Testis (tissue), 2 donors: ENCODE data around the gene BNC2.

Source experiments
- POLR2A ChIP-seq: fragments of 450-650 bp; IDR thresholded peaks from one replicate; pipeline ENCODE4 v1.6.1; 2017; ENCODE audit warnings: antibody characterized with exemption, mild to moderate bottlenecking, moderate library complexity
- TF ChIP-seq, protein P1 (sequence below), 3 experiments: fragments of 450-650 bp in 2 of 3; fragments of 200-600 bp in 1 of 3; sonication (generic) in 1 of 3; IDR thresholded peaks; one replicate each; pipeline ENCODE4 v1.5.1; 2016 to 2019; ENCODE audit warnings: antibody characterized with exemption in 3 of 3, mild to moderate bottlenecking in 2 of 3, moderate library complexity in 1 of 3

DNA sequence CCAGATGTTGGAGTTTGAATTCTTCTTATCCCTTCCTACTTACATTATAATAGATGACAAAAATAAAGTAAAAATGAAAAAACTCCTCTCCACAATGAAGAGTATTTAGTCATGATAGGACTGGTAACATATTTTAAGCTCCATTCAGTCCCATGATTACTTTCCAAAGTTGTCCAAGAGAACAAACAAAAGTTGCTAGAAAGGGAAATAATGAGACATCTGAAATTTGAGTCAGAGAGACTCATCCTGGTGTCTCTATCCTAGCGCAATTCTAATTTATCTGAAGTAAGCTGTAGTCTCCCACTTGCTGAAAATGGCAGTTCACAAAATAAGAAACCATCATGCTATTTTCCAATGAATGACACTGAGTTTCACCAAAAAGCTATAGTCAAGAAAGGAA is 152.2 kb downstream of the BNC2 start:
- TF ChIP-seq, protein P1, sequence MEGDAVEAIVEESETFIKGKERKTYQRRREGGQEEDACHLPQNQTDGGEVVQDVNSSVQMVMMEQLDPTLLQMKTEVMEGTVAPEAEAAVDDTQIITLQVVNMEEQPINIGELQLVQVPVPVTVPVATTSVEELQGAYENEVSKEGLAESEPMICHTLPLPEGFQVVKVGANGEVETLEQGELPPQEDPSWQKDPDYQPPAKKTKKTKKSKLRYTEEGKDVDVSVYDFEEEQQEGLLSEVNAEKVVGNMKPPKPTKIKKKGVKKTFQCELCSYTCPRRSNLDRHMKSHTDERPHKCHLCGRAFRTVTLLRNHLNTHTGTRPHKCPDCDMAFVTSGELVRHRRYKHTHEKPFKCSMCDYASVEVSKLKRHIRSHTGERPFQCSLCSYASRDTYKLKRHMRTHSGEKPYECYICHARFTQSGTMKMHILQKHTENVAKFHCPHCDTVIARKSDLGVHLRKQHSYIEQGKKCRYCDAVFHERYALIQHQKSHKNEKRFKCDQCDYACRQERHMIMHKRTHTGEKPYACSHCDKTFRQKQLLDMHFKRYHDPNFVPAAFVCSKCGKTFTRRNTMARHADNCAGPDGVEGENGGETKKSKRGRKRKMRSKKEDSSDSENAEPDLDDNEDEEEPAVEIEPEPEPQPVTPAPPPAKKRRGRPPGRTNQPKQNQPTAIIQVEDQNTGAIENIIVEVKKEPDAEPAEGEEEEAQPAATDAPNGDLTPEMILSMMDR (IDR thresholded peaks at IDR 0.05): no peak
- TF ChIP-seq POLR2A: no peak
